ENCODE data around the gene ROBO1. TPM values are rescaled to one million over a fixed set of nuclear protein-coding genes. Genes with fewer than 3 reads are reported as not detected.

ROBO1 gene
- total RNA-seq, 1 donor = 34.2 TPM

GRCh38 chr3:79410136-79410535 is 357.7 kb downstream of the ROBO1 start:
- no peak overlapping the region for H3K4me3 ChIP-seq (ENCODE audit: low read depth, low read length)
- DNase-seq (ENCODE audit: low read depth) = no peak
- TF ChIP-seq CTCF (IDR thresholded peaks at IDR 0.05; ENCODE audit: insufficient read depth, low read length) = no peak

- no peak overlapping the region for H3K4me3 ChIP-seq (ENCODE audit: low read depth, low read length)
- no peak for TF ChIP-seq CTCF (IDR thresholded peaks at IDR 0.05; ENCODE audit: insufficient read depth, low read length)
- DNase-seq (ENCODE audit: low read depth) = no peak
Observed at GRCh38 chr3:79406175-79406574, 361.6 kb downstream of the ROBO1 start.

GRCh38 chr3:79405183-79405582 is 362.6 kb downstream of the ROBO1 start:
- no peak for DNase-seq (ENCODE audit: low read depth)
- no peak overlapping the region for H3K4me3 ChIP-seq (ENCODE audit: low read depth, low read length)
- no peak for TF ChIP-seq CTCF (IDR thresholded peaks at IDR 0.05; ENCODE audit: insufficient read depth, low read length)

- no peak for DNase-seq (ENCODE audit: low read depth)
- no peak for TF ChIP-seq CTCF (IDR thresholded peaks at IDR 0.05; ENCODE audit: insufficient read depth, low read length)
- H3K4me3 ChIP-seq (ENCODE audit: low read depth, low read length) = no peak overlapping the region
Observed at GRCh38 chr3:79396595-79396994, 371.2 kb downstream of the ROBO1 start.

GRCh38 chr3:79392479-79392878 is 375.3 kb downstream of the ROBO1 start:
- TF ChIP-seq CTCF (IDR thresholded peaks at IDR 0.05; ENCODE audit: insufficient read depth, low read length) = no peak
- DNase-seq (ENCODE audit: low read depth) = no peak
- no peak overlapping the region for H3K4me3 ChIP-seq (ENCODE audit: low read depth, low read length)

- DNase-seq (ENCODE audit: low read depth) = no peak
- H3K4me3 ChIP-seq (ENCODE audit: low read depth, low read length) = no peak overlapping the region
- no peak for TF ChIP-seq CTCF (IDR thresholded peaks at IDR 0.05; ENCODE audit: insufficient read depth, low read length)
Observed at GRCh38 chr3:79390352-79390751, 377.4 kb downstream of the ROBO1 start.

GRCh38 chr3:79385211-79385610 is 382.6 kb downstream of the ROBO1 start:
- DNase-seq (ENCODE audit: low read depth) = no peak
- no peak for TF ChIP-seq CTCF (IDR thresholded peaks at IDR 0.05; ENCODE audit: insufficient read depth, low read length)
- H3K4me3 ChIP-seq (ENCODE audit: low read depth, low read length) = no peak overlapping the region
